ENCODE data around the gene GSS. TPM values are rescaled to one million over a fixed set of nuclear protein-coding genes. Genes with fewer than 3 reads are reported as not detected.
A peak's percentile ranks its signal among the peaks of the same experiment; 100 is the strongest.

The GSS gene
- total and polyA plus RNA-seq, 2 donors from 2014 or later = 54.9 to 71.5 TPM

- Histone ChIP-seq H3K4me3 (ENCODE audit: low read length in 3 of 3) (no peak overlapping the region), H3K4me1 (ENCODE audit: control insufficient read depth in 2 of 3, insufficient read depth in 2 of 3, low read depth in 1 of 3, low read length in 3 of 3) (peaks cover 0 to 5% (median 2%) of the 10 kb centered on the region in 3 donors), H3K36me3 (ENCODE audit: control insufficient read depth in 2 of 3, insufficient read depth in 3 of 3, low read length in 3 of 3) (no peaks in the 10 kb centered on the region), H3K27me3 (ENCODE audit: control insufficient read depth, insufficient read depth, low read length) (no peaks in the 10 kb centered on the region), H3K9me3 (ENCODE audit: control insufficient read depth in 2 of 3, insufficient read depth in 1 of 3, low read length in 3 of 3) (no peaks in the 10 kb centered on the region), H3K9ac (ENCODE audit: low read length in 3 of 3) (no peak overlapping the region), H3K27ac (ENCODE audit: low read depth in 2 of 2, low read length in 2 of 2) (no peak overlapping the region)
- intact Hi-C loops (cut with DNase I) = no loop called here
- no peak for TF ChIP-seq CTCF (IDR thresholded peaks at IDR 0.05; ENCODE audit: borderline replicate concordance, extremely low read depth, insufficient read depth)
- DNase-seq = peak in 1 of 5 donors; percentile 60
- FAIRE-seq = no peak
These were observed 29.2 kb upstream of the GSS start for GRCh38 chr20:34984756-34985261.

- intact Hi-C loops (cut with DNase I) = no loop called here
- Histone ChIP-seq H3K27me3 (ENCODE audit: control insufficient read depth, insufficient read depth, low read length) (no peaks in the 10 kb centered on the region), H3K9me3 (ENCODE audit: control insufficient read depth in 2 of 3, insufficient read depth in 1 of 3, low read length in 3 of 3) (no peaks in the 10 kb centered on the region), H3K36me3 (ENCODE audit: control insufficient read depth in 2 of 3, insufficient read depth in 3 of 3, low read length in 3 of 3) (no peaks in the 10 kb centered on the region), H3K9ac (ENCODE audit: low read length in 3 of 3) (no peak overlapping the region), H3K4me1 (ENCODE audit: control insufficient read depth in 2 of 3, insufficient read depth in 2 of 3, low read depth in 1 of 3, low read length in 3 of 3) (peaks cover 0 to 5% (median 2%) of the 10 kb centered on the region in 3 donors), H3K27ac (ENCODE audit: low read depth in 2 of 2, low read length in 2 of 2) (no peak overlapping the region), H3K4me3 (ENCODE audit: low read length in 3 of 3) (no peak overlapping the region)
- no peak for TF ChIP-seq CTCF (IDR thresholded peaks at IDR 0.05; ENCODE audit: borderline replicate concordance, extremely low read depth, insufficient read depth)
- no peak for FAIRE-seq
- peak in 1 of 5 donors; percentile 69 for DNase-seq
These were observed 28.6 kb upstream of the GSS start for GRCh38 chr20:34983995-34984735.

- Histone ChIP-seq H3K27me3 (ENCODE audit: control insufficient read depth, insufficient read depth, low read length) (no peaks in the 10 kb centered on the region), H3K36me3 (ENCODE audit: control insufficient read depth in 2 of 3, insufficient read depth in 3 of 3, low read length in 3 of 3) (no peaks in the 10 kb centered on the region), H3K27ac (ENCODE audit: low read depth in 2 of 2, low read length in 2 of 2) (no peak overlapping the region), H3K4me3 (ENCODE audit: low read length in 3 of 3) (no peak overlapping the region), H3K9me3 (ENCODE audit: control insufficient read depth in 2 of 3, insufficient read depth in 1 of 3, low read length in 3 of 3) (no peaks in the 10 kb centered on the region), H3K9ac (ENCODE audit: low read length in 3 of 3) (no peak overlapping the region), H3K4me1 (ENCODE audit: control insufficient read depth in 2 of 3, insufficient read depth in 2 of 3, low read depth in 1 of 3, low read length in 3 of 3) (peaks cover 0 to 5% (median under 1%) of the 10 kb centered on the region in 3 donors)
- intact Hi-C loops (cut with DNase I) = no loop called here
- peak in 1 of 5 donors; percentile 53 for DNase-seq
- TF ChIP-seq CTCF (IDR thresholded peaks at IDR 0.05; ENCODE audit: borderline replicate concordance, extremely low read depth, insufficient read depth) = no peak
- FAIRE-seq = no peak
These were observed 27.6 kb upstream of the GSS start for GRCh38 chr20:34983089-34983820.
